SK-N-SH (cell line): ENCODE results near the gene ERGIC1.

Experiments
- GABPA ChIP-seq: IDR thresholded peaks from 2 replicates; pipeline ENCODE4 v1.4.0; 2012; ENCODE audit warnings: low read depth, mild to moderate bottlenecking
- MEF2A ChIP-seq: IDR thresholded peaks from 2 replicates; pipeline ENCODE4 v1.4.0; 2012; ENCODE audit warnings: low read depth, borderline replicate concordance
- POLR2AphosphoS5 ChIP-seq: IDR thresholded peaks from 2 replicates; pipeline ENCODE4 v1.6.1; 2012; ENCODE audit warnings: low read depth, low read length
- REST ChIP-seq: IDR thresholded peaks from 2 replicates; pipeline ENCODE4 v1.6.1; 2012; ENCODE audit warnings: mild to moderate bottlenecking, low read depth, low read length, moderate library complexity
- RXRA ChIP-seq: IDR thresholded peaks from 2 replicates; pipeline ENCODE4 v1.4.0; 2012; ENCODE audit warnings: low read depth, mild to moderate bottlenecking, borderline replicate concordance
- TAF1 ChIP-seq: IDR thresholded peaks from 2 replicates; pipeline ENCODE4 v1.6.1; 2012; ENCODE audit warnings: low read depth, mild to moderate bottlenecking, low read length, moderate library complexity, borderline replicate concordance
- TCF12 ChIP-seq: IDR thresholded peaks from 2 replicates; pipeline ENCODE4 v1.4.0; 2012
- TEAD4 ChIP-seq: IDR thresholded peaks from 2 replicates; pipeline ENCODE4 v1.4.0; 2012; ENCODE audit warnings: mild to moderate bottlenecking, borderline replicate concordance; ENCODE audit not compliant: insufficient read depth
- YY1 ChIP-seq: IDR thresholded peaks from 2 replicates; pipeline ENCODE4 v1.4.0; 2012; ENCODE audit warnings: low read depth, mild to moderate bottlenecking
- ZBTB33 ChIP-seq: IDR thresholded peaks from 2 replicates; pipeline ENCODE4 v1.4.0; 2012; ENCODE audit warnings: low read depth, borderline replicate concordance
- TF ChIP-seq, protein P1 (sequence below): fragments of 200-600 bp; sonication (generic); IDR thresholded peaks from 2 replicates; pipeline ENCODE4 v1.6.1; 2017; ENCODE audit warnings: antibody characterized with exemption, mild to moderate bottlenecking, moderate library complexity
- TF ChIP-seq, protein P2 (sequence below): IDR thresholded peaks from 2 replicates; pipeline ENCODE4 v1.4.0; 2012; ENCODE audit warnings: low read depth, borderline replicate concordance
- TF ChIP-seq, protein P3 (sequence below): IDR thresholded peaks from 2 replicates; pipeline ENCODE4; 2012

DNA sequence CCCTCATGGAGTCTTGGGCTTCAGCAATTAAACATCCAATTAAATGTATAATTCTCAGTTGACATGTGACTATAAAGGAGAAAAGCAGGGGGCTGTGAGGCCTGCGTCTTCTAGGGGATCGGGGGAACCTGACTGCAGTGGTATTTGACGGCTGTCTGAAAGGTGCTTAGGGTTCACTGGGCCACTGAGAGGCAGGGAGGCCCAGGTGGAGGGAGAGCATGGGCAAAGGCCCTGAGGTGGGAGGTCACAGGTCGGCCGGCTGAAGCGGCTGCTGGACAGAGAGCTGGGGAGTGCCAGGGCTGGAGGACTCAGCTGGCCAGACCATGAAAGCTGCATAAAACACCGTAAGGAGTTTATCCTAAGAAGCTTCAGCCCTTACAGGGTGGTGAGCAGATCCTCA lies 23.9 kb downstream of the ERGIC1 start:
- TF ChIP-seq, protein P1, sequence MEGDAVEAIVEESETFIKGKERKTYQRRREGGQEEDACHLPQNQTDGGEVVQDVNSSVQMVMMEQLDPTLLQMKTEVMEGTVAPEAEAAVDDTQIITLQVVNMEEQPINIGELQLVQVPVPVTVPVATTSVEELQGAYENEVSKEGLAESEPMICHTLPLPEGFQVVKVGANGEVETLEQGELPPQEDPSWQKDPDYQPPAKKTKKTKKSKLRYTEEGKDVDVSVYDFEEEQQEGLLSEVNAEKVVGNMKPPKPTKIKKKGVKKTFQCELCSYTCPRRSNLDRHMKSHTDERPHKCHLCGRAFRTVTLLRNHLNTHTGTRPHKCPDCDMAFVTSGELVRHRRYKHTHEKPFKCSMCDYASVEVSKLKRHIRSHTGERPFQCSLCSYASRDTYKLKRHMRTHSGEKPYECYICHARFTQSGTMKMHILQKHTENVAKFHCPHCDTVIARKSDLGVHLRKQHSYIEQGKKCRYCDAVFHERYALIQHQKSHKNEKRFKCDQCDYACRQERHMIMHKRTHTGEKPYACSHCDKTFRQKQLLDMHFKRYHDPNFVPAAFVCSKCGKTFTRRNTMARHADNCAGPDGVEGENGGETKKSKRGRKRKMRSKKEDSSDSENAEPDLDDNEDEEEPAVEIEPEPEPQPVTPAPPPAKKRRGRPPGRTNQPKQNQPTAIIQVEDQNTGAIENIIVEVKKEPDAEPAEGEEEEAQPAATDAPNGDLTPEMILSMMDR: no peak
- TF ChIP-seq YY1: no peak
- no peak for TF ChIP-seq REST
- TF ChIP-seq, protein P2, sequence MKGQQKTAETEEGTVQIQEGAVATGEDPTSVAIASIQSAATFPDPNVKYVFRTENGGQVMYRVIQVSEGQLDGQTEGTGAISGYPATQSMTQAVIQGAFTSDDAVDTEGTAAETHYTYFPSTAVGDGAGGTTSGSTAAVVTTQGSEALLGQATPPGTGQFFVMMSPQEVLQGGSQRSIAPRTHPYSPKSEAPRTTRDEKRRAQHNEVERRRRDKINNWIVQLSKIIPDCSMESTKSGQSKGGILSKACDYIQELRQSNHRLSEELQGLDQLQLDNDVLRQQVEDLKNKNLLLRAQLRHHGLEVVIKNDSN: no peak
- no peak for TF ChIP-seq TEAD4
- TF ChIP-seq MEF2A: no peak
- TF ChIP-seq TCF12: no peak
- no peak for TF ChIP-seq POLR2AphosphoS5
- no peak for TF ChIP-seq ZBTB33
- TF ChIP-seq, protein P3, sequence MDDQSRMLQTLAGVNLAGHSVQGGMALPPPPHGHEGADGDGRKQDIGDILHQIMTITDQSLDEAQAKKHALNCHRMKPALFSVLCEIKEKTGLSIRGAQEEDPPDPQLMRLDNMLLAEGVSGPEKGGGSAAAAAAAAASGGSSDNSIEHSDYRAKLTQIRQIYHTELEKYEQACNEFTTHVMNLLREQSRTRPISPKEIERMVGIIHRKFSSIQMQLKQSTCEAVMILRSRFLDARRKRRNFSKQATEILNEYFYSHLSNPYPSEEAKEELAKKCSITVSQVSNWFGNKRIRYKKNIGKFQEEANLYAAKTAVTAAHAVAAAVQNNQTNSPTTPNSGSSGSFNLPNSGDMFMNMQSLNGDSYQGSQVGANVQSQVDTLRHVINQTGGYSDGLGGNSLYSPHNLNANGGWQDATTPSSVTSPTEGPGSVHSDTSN: no peak
- no peak for TF ChIP-seq RXRA
- TF ChIP-seq GABPA: no peak
- no peak for TF ChIP-seq TAF1
